WERI-Rb-1 (cell line): Measurements from ENCODE around the gene SIRT3.
A peak's percentile ranks its signal among the peaks of the same experiment; 100 is the strongest.
"Not testable (repeated sequence)": the region's sequence is repeated elsewhere in the genome, so short reads cannot be mapped to it uniquely, and the experiment has no call there.

Source experiments
- DNase-seq: peaks from one replicate; pipeline ENCODE4 v3.0.0-alpha.2; 2020
- H3K27ac ChIP-seq: fragments of 250-450 bp; sonication (Bioruptor Pico); 2 replicates; pipeline ENCODE4 v1.5.1; 2020; ENCODE audit warnings: mild to moderate bottlenecking, moderate library complexity
- H3K27me3 ChIP-seq: fragments of 250-450 bp; sonication (Bioruptor Pico); 2 replicates; pipeline ENCODE4 v1.5.1; 2021; ENCODE audit warnings: mild to moderate bottlenecking, low read depth, moderate library complexity; ENCODE audit not compliant: insufficient read depth, severe bottlenecking
- H3K36me3 ChIP-seq: fragments of 250-450 bp; sonication (Bioruptor Pico); 2 replicates; pipeline ENCODE4 v1.5.1; 2020; ENCODE audit warnings: mild to moderate bottlenecking, moderate library complexity
- H3K4me3 ChIP-seq: 2 replicates; pipeline ENCODE4 v1.5.1; 2011; ENCODE audit warnings: low read depth, mild to moderate bottlenecking, control low read depth, low read length
- H3K9me3 ChIP-seq: fragments of 250-450 bp; sonication (Bioruptor Pico); 2 replicates; pipeline ENCODE4 v1.5.1; 2021; ENCODE audit warnings: mild to moderate bottlenecking, moderate library complexity; ENCODE audit not compliant: severe bottlenecking
- TF ChIP-seq, protein P1 (sequence below): IDR thresholded peaks from 2 replicates; pipeline ENCODE4 v1.5.1; 2011; ENCODE audit warnings: low read depth, mild to moderate bottlenecking, control low read depth, inconsistent platforms, low read length

The SIRT3 gene

DNA sequence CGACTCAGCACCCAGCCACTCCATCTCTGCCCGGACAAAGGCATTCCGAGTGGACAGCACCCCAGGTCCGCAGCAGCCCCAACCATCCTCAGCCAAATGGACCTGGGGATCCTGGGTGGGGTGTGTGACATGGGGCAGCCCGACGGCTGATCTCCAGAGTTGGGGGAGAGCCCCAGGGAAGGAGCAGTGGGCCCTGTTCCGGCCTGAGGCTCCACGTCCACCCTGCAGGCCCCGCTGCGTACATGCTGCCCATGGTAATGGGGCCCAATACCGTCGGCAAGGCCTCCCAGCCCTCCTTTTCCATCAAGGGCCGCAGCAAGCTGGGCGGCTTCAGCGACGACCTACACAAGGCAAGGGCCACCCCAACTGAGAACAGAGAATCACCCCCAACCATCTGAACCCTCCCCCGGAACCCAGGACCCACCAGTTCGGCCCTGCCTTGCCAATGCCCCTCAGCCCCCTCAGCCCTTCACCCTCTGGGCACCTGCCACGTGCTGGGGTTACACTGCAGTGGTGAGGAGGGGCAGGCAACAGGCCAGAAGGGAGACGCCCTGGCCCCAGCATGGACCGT lies 37.8 kb downstream of the SIRT3 start:
- DNase-seq, result no peak
- TF ChIP-seq, protein P1, sequence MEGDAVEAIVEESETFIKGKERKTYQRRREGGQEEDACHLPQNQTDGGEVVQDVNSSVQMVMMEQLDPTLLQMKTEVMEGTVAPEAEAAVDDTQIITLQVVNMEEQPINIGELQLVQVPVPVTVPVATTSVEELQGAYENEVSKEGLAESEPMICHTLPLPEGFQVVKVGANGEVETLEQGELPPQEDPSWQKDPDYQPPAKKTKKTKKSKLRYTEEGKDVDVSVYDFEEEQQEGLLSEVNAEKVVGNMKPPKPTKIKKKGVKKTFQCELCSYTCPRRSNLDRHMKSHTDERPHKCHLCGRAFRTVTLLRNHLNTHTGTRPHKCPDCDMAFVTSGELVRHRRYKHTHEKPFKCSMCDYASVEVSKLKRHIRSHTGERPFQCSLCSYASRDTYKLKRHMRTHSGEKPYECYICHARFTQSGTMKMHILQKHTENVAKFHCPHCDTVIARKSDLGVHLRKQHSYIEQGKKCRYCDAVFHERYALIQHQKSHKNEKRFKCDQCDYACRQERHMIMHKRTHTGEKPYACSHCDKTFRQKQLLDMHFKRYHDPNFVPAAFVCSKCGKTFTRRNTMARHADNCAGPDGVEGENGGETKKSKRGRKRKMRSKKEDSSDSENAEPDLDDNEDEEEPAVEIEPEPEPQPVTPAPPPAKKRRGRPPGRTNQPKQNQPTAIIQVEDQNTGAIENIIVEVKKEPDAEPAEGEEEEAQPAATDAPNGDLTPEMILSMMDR, result no peak
- no peaks in the 10 kb centered on the region for H3K27me3 ChIP-seq
- peaks cover 4% of the 10 kb centered on the region; the same call in 1 of the 2 replicates for H3K36me3 ChIP-seq
- H3K27ac ChIP-seq, result no peak overlapping the region
- no peaks in the 10 kb centered on the region for H3K9me3 ChIP-seq
- no peak overlapping the region for H3K4me3 ChIP-seq

DNA sequence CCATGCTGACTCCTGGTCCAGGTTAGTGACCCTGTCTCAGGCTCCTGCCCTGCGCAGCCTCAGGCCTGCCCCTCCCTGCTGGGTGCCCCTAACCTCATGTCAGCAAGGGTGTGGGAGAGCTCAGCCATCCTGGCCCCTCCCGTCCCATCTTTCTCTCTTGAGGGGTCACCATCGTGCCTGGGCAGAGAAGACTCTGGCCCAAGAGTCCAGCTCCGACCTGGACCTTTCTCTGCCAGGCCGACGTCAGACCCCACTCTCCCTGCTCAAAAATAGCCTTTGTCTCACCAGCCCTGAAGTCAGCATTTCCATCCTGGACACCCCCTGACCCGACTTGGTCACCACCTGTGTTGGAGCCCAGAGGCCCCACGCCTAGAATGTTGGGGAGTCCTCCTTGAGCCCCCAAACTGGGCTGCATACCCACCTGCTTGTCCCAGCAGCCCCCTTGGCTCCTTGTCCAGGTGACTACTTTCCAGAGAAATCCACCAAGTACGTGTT lies 38.4 kb downstream of the SIRT3 start:
- peaks cover 4% of the 10 kb centered on the region; the same call in 1 of the 2 replicates for H3K36me3 ChIP-seq
- H3K9me3 ChIP-seq, result no peaks in the 10 kb centered on the region
- no peak overlapping the region for H3K4me3 ChIP-seq
- H3K27me3 ChIP-seq, result no peaks in the 10 kb centered on the region
- TF ChIP-seq, protein P1, result no peak
- DNase-seq, result no peak
- H3K27ac ChIP-seq, result no peak overlapping the region

DNA sequence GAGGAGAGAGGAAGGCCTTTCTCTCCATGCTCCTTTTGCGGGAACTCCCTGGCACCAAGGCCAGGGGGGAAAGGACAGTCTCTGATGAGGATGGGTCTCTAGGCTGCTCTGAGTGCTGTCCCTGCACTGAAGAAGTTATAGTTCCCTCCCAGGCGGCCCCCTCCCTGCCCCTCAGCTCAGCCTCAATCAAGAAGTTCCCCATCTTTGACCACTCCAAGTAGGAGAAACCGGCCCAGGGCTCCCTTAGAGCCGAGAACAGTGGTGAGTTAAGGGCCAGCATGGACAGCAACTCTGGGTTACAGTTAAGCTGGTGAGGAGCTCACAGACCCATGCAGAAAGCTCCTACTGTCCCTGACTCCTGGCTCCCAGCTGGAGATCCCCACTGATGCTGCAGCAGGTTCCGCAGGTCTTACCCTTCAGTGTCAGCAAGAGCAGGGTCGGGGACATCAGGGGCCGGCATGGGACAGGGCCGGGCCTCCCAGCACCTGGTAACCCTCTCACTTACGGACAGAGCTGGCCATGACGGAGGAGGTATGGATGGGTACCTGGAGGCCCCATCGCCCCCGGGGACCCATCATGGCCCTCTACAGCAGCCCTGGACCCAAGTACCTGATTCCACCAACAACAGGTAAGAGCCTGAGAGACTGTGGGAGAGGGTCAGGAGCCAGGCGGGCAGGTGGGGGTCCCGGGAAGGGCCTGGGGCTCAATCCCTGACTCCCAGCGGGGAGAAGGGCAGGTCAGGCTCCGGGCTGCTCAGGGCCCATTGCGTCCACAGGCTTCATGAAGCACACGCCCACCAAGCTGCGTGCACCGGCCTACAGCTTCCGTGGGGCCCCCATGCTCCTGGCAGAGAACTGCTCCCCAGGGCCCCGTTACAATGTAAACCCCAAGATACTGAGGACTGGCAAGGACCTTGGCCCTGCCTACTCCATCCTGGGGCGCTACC lies 39.1 kb downstream of the SIRT3 start:
- no peak for DNase-seq
- TF ChIP-seq, protein P1, result no peak
- peaks cover 4% of the 10 kb centered on the region; the same call in 1 of the 2 replicates for H3K36me3 ChIP-seq
- H3K9me3 ChIP-seq, result no peaks in the 10 kb centered on the region
- no peaks in the 10 kb centered on the region for H3K27me3 ChIP-seq
- no peak overlapping the region for H3K4me3 ChIP-seq
- H3K27ac ChIP-seq, result no peak overlapping the region

DNA sequence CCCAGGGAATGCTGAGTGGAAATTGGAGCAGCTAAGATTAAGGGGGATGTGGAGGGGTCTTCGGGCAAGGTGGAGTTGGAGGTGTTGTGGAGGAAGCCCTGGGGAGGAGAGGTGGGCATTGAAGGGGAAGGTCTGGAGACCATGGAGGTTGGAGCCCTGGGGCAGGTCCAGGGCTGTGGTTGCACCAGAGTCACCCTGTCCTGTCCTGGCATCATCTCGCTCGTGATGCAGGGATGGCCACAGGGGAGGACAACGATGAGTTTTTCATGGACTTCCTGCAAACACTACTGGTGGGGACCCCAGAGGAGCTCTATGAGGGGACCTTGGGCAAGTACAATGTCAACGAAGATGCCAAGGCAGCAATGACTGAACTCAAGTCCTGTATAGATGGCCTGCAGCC lies 42.7 kb downstream of the SIRT3 start:
- H3K9me3 ChIP-seq, H3K36me3 ChIP-seq, H3K27ac ChIP-seq, H3K27me3 ChIP-seq, H3K4me3 ChIP-seq, DNase-seq: not testable (repeated sequence)

DNA sequence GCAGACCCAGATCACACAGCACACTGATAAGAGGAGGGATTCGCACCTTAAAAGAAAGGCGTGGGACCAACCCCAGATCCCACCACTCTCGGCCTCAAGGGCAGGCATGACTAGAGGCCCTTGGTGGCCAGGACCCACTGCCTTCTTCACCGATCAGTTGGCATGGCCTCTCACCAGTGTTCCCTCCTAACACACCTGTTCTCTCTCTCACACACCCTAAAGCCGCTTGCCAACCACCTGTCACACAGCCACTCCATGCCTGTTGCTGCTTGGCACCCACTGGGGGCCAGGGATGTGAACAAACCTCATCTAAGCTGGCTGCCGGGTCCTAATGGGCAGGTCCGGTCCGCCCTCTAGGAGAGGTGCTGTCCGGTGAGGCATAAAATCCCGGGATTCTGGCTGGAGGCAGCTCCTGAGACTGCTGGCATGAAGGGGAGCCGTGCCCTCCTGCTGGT lies 43.4 kb downstream of the SIRT3 start, which contains the start of gene SCGB1C1:
Gene SCGB1C1 (plus strand): TSS at position 405 of the 455 bp plus-strand sequence. CDS start 22 bp downstream, at position 427.
- not testable (repeated sequence) for H3K27me3 ChIP-seq, H3K4me3 ChIP-seq, H3K9me3 ChIP-seq, DNase-seq, H3K36me3 ChIP-seq
- 0 out of 2 replicates have a peak within 1 kb of the TSS, but pooled peaks have one; percentile 48 for H3K27ac ChIP-seq

DNA sequence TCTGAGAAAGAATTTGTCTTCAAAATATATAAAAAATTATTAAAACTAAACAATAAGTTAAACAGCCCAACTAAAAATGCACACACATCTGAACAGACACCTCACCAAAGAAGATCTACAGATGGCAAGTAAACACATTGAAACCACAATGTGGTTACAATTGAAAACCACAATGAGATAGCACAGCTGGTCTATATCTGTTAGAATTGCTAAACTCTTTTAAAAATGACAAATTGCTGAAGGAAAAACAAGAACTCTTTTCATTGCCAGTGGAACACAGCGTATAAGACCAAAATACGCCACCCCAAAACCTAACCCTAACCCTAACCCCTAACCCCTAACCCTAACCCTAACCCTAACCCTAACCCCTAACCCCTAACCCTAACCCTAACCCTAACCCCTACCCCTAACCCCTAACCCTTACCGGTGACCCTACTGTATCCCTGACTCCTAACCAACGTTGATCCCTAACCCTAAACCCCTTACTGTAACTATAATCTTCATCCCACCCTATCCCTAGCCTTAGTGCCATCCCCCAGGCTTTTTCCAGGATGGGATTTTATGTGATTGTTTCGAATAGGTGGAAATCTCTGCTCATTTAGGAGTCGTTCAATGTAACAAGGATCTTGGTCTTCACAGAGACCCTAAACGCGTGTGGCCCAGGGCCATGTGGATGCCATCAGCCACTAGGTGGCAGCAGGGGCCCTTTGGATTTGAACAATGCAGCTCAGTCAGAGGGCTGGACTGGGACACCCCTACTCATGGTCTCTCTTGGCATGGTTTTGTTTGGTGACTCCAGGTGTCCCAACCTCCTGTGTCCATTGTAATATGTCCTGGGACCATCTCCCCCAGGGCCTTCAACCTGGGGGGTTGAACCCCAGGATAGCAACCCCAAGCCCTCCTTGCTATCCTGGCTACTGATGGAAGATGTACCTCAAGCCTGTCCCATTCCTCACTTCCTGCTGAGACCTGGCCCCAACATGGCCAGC lies 44.4 kb downstream of the SIRT3 start:
- H3K9me3 ChIP-seq, H3K36me3 ChIP-seq, H3K4me3 ChIP-seq, H3K27me3 ChIP-seq: not testable (repeated sequence)
- DNase-seq, result peak; percentile 48
- H3K27ac ChIP-seq, result 0 out of 2 replicates have a peak overlapping the region, but pooled peaks have one; percentile 48

DNA sequence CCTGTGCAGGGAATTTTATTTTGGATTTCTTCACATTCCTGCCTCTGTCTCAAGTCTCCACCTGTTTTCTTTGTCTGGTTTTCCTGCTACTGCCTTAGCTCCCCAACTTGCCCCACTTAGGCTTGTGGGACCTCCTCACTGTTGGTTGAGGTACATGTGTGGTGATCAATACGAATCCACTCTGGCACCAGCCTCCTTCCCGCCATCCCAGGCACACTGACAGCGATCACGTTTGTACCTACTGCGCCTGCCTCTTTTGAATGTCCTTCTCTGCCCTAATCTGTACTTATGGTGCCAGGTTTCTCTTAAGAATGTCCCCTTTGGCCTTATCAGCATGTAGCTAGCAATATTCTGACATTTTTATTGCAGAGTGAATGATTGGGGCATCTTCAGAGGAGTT lies 45.6 kb downstream of the SIRT3 start:
- not testable (repeated sequence) for H3K27me3 ChIP-seq, DNase-seq, H3K27ac ChIP-seq, H3K4me3 ChIP-seq, H3K36me3 ChIP-seq, H3K9me3 ChIP-seq

DNA sequence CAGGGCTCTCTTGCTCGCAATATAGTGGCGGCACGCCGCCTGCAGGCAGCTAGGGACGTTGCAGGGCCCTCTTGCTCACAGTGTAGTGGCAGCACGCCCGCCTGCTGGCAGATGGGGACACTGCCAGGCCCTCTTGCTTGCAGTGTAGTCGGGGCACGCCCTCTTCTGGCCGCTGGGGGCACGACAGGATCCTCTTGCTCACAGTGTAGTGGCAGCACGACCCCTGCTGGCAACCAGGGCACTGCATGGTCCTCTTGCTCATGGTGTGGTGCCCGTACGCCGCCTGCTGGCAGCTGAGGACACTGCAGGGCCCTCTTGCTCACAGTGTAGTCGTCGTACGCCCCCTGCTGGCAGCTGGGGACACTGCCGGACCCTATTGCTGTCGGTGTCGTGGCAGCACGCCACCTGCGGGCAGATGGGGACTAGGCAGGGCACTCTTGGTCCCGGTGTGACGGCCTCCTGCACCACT lies 46.3 kb downstream of the SIRT3 start:
- H3K36me3 ChIP-seq, H3K27me3 ChIP-seq, H3K27ac ChIP-seq, H3K9me3 ChIP-seq, H3K4me3 ChIP-seq, DNase-seq: not testable (repeated sequence)

DNA sequence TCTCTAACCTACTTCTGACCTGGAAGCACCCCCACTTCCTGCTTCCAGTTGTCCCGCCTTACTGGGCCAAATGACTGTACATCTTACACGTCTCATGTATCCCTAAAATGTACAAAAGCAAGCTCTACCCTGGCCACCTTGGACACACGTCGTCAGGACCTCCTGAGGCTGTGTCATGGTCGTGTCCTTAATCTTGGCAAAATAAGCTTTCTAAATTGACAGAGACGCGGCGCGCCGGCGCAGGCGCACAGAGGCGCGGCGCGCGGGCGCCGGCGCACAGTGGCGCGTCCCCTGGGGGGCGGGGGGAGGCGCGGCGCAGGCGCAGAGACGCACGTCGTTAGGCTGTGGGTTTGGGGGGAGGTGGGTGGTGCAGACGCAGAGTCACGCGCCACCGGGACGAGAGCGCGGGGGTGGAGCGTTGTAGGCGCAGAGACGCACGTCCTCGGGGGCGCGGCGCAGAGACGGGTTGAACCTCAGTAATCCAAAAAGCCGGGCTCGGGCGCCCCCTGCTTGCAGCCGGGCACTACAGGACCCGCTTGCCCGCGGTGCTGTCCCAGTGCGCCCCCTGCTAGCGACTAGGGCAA lies 46.9 kb downstream of the SIRT3 start:
- H3K36me3 ChIP-seq, H3K9me3 ChIP-seq, DNase-seq, H3K27ac ChIP-seq, H3K27me3 ChIP-seq, H3K4me3 ChIP-seq: not testable (repeated sequence)

DNA sequence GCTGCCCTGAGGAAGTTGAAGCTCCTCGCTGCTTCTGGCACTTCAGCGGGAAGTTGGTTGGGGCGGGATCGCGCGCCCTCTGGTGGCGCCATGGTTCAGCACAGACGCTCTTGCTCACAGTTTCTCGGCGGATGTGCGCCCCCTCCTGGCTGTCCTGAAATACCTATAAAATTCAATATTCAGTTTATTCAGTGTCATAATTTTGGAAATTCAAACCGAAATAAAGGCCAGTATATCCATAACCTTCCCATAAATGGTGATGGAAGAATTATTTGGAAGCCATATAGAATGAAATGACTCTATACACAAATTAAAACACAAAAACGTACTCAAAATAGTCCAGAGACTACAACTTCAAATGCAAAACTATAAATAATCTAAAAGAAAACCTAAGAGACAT lies 55.9 kb downstream of the SIRT3 start:
- not testable (repeated sequence) for DNase-seq, H3K9me3 ChIP-seq

More for the DNA sequence above, 55.9 kb downstream of the SIRT3 start:
- H3K36me3 ChIP-seq, H3K27ac ChIP-seq, H3K4me3 ChIP-seq, H3K27me3 ChIP-seq: not testable (repeated sequence)
